B cell (primary cell): ENCODE results near the gene P4HA1. TPM values are rescaled to one million over a fixed set of nuclear protein-coding genes. Genes with fewer than 3 reads are reported as not detected.

Experiments used
- ATAC-seq: fragments of 200-7000 bp; cut with Tn5 transposase; one replicate; pipeline ENCODE4 v1.10.0; 2021; ENCODE audit warnings: low read depth, mild to moderate bottlenecking, moderate number of reproducible peaks, moderate library complexity
- CTCF ChIA-PET: fragments of 350-600 bp; sonication (Branson Sonifier 250); formaldehyde crosslinking; loops from one replicate; lab custom pipeline; 2021; ENCODE audit warnings: antibody characterized with exemption, inconsistent platforms; lab: Charles Lee
- POLR2A ChIA-PET: fragments of 350-600 bp; sonication (Branson Sonifier 250); formaldehyde crosslinking; loops from one replicate; lab custom pipeline; 2021; ENCODE audit warnings: antibody characterized with exemption; lab: Charles Lee
- DNase-seq: peaks from one replicate; pipeline ENCODE4 v3.0.0; 2013
- H2AFZ ChIP-seq: 2 replicates; pipeline ENCODE4 v1.6.1; 2012; ENCODE audit warnings: mild to moderate bottlenecking, low read depth, low read length; ENCODE audit not compliant: insufficient read depth, poor library complexity, severe bottlenecking
- H3K27ac ChIP-seq, 2 donors: 1 replicate in 1 of 2; 2 replicates in 1 of 2; pipeline ENCODE4 v1.5.1; 2012 to 2013; ENCODE audit warnings: low read length in 2 of 2, mild to moderate bottlenecking in 2 of 2, moderate library complexity in 1 of 2
- H3K27me3 ChIP-seq, 4 experiments: fragments of 200-600 bp in 1 of 4; sonication (generic) in 1 of 4; replicated peaks in 1 of 4; 1 replicate in 2 of 4; 2 replicates in 2 of 4; pipeline versions ENCODE4 v1.6.1 to v1.7.0; 2013 to 2016; ENCODE audit warnings: low read length in 3 of 4, mild to moderate bottlenecking in 2 of 4, mixed read lengths in 1 of 4, moderate library complexity in 1 of 4; ENCODE audit not compliant: insufficient read depth in 4 of 4, control insufficient read depth in 3 of 4; ENCODE audit errors: control extremely low read depth in 1 of 4
- H3K36me3 ChIP-seq, 2 experiments: replicated peaks in 1 of 2; 1 replicate in 1 of 2; 2 replicates in 1 of 2; pipeline versions ENCODE4 v1.6.1 to v1.7.1; 2013; ENCODE audit warnings: low read length in 1 of 2; ENCODE audit not compliant: insufficient read depth in 2 of 2, control insufficient read depth in 1 of 2; ENCODE audit errors: control extremely low read depth in 1 of 2, extremely low read depth in 1 of 2
- H3K4me1 ChIP-seq, 2 donors: fragments of 200-600 bp in 1 of 2; sonication (generic) in 1 of 2; 1 replicate in 1 of 2; 2 replicates in 1 of 2; pipeline versions ENCODE4 v1.5.1 to v1.6.1; 2013 to 2017; ENCODE audit warnings: low read length in 2 of 2; ENCODE audit not compliant: control insufficient read depth in 2 of 2, insufficient read depth in 2 of 2
- H3K4me2 ChIP-seq: replicated peaks from 2 replicates; pipeline ENCODE3; 2012; ENCODE audit warnings: mild to moderate bottlenecking, low read depth, low read length; ENCODE audit not compliant: poor library complexity, severe bottlenecking
- H3K4me3 ChIP-seq, 5 experiments: fragments of 200-600 bp in 1 of 5; sonication (generic) in 1 of 5; 1 replicate in 3 of 5; 2 replicates in 2 of 5; pipeline versions ENCODE4 v1.5.1 to v1.7.0; 2011 to 2016; ENCODE audit warnings: low read length in 4 of 5, mild to moderate bottlenecking in 4 of 5, low read depth in 2 of 5, control low read depth in 1 of 5, moderate library complexity in 1 of 5; ENCODE audit not compliant: insufficient read depth in 1 of 5; ENCODE audit errors: control extremely low read depth in 1 of 5, extremely low read depth in 1 of 5
- H3K79me2 ChIP-seq: fragments of 200-600 bp; sonication (generic); one replicate; pipeline ENCODE4 v1.6.0; 2016; ENCODE audit warnings: low read length; ENCODE audit not compliant: control insufficient read depth, insufficient read depth
- H3K9ac ChIP-seq: fragments of 200-600 bp; sonication (generic); 2 replicates; pipeline ENCODE4 v1.6.1; 2017; ENCODE audit warnings: mild to moderate bottlenecking, low read length, moderate library complexity
- H3K9me3 ChIP-seq, 3 donors: one replicate each; pipeline versions ENCODE4 v1.6.1 to v1.7.1; 2013; ENCODE audit warnings: low read length in 2 of 3; ENCODE audit not compliant: control insufficient read depth in 2 of 3, insufficient read depth in 1 of 3; ENCODE audit errors: control extremely low read depth in 1 of 3
- H4K20me1 ChIP-seq: 2 replicates; pipeline ENCODE4 v1.6.0; 2012; ENCODE audit warnings: mild to moderate bottlenecking, low read length; ENCODE audit not compliant: insufficient read depth, control insufficient read depth, poor library complexity, severe bottlenecking
- H3K27ac Mint-ChIP-seq: one replicate; pipeline ENCODE4 v1.8.0; 2021; ENCODE audit warnings: mixed read lengths
- H3K27me3 Mint-ChIP-seq: one replicate; pipeline ENCODE4 v1.8.0; 2021; ENCODE audit warnings: mixed read lengths
- H3K4me1 Mint-ChIP-seq: one replicate; pipeline ENCODE4 v1.8.0; 2021; ENCODE audit warnings: mixed read lengths
- H3K4me3 Mint-ChIP-seq: one replicate; pipeline ENCODE4 v1.8.0; 2021; ENCODE audit warnings: mixed read lengths
- H3K9me3 Mint-ChIP-seq: one replicate; pipeline ENCODE4 v1.8.0; 2022; ENCODE audit warnings: mixed read lengths; ENCODE audit not compliant: insufficient read depth
- CTCF ChIP-seq: fragments of 200-600 bp; IDR thresholded peaks from one replicate; pipeline ENCODE4 v1.8.0; 2022; ENCODE audit warnings: antibody characterized with exemption, mild to moderate bottlenecking
- EZH2 ChIP-seq: IDR thresholded peaks from 2 replicates; pipeline ENCODE4 v1.6.1; 2012; ENCODE audit warnings: borderline replicate concordance, low read depth, mild to moderate bottlenecking, moderate library complexity, low read length; ENCODE audit not compliant: insufficient read depth, poor library complexity, severe bottlenecking
- whole genome bisulfite sequencing: methylation state at CpG from one replicate; pipeline ENCODE4 v1.1.5; 2013; ENCODE audit warnings: missing lambda C conversion rate; ENCODE audit not compliant: insufficient coverage; 5-methylcytosine and 5-hydroxymethylcytosine counted together
- intact Hi-C: fragments of 100-400 bp; cut with micrococcal nuclease; formaldehyde crosslinking; loops from one replicate; pipeline ENCODE4 v1.10.0; 2022
- polyA plus RNA-seq: library from polyadenylated mRNA; depleted of rRNA; stranded (reverse); fragments of >200 nt; gene quantifications from 2 replicates; pipeline ENCODE4 v1.2.3, GENCODE V29; 2012
- total RNA-seq, 2 donors: library from RNA; stranded (reverse); fragments of 120-200 nt in 1 of 2; gene quantifications; 1 replicate in 1 of 2; 2 replicates in 1 of 2; pipeline versions ENCODE4 v1.2.3 to v1.2.4, GENCODE V29; 2013 to 2022

Gene P4HA1
- total and polyA plus RNA-seq, 2 donors (not counting 1 experiment from before 2014, with no cell fraction given) = 12.8 to 19.0 TPM

GRCh38 chr10:73136627-73137026 lies 40.0 kb upstream of the P4HA1 start:
- no peak overlapping the region for H3K27ac ChIP-seq
- H3K9me3 ChIP-seq = peaks cover 0 to 1% (median 0%) of the 10 kb centered on the region in 3 donors
- ChIA-PET CTCF (interaction anchor here (0.8 to 1.6 kb wide), 3 partner anchors 11 to 40 kb away, joined by 3 to 6 read pairs (median 6); partner anchors contain the start of gene P4HA1), POLR2A (no interaction called here)
- TF ChIP-seq EZH2 (no peak), CTCF (no peak)
- H3K4me3 ChIP-seq = no peak overlapping the region
- DNase-seq = no peak
- no peaks in the 10 kb centered on the region for H3K27me3 Mint-ChIP-seq
- H3K4me2 ChIP-seq = no peak overlapping the region
- H3K79me2 ChIP-seq = no peaks in the 10 kb centered on the region
- peaks cover 14% of the 10 kb centered on the region for H3K4me1 Mint-ChIP-seq
- no peak overlapping the region for H2AFZ ChIP-seq
- no peak overlapping the region for H3K27ac Mint-ChIP-seq
- no peaks in the 10 kb centered on the region for H3K9me3 Mint-ChIP-seq
- H4K20me1 ChIP-seq = no peaks in the 10 kb centered on the region
- ATAC-seq = no peak
- WGBS = no CpG with 5 or more reads among the region's 2 CpGs
- H3K4me1 ChIP-seq = no peaks in the 10 kb centered on the region
- H3K36me3 ChIP-seq = peaks cover 15 to 76% of the 10 kb centered on the region in 2 experiments
- no peak overlapping the region for H3K4me3 Mint-ChIP-seq
- H3K9ac ChIP-seq = no peak overlapping the region
- no peaks in the 10 kb centered on the region for H3K27me3 ChIP-seq
- intact Hi-C loops = no loop called here

GRCh38 chr10:73134727-73135126 lies 38.1 kb upstream of the P4HA1 start:
- CTCF ChIA-PET = interaction anchor here (1.2 to 1.3 kb wide), 2 partner anchors 24 to 38 kb away, joined by 3 to 5 read pairs; partner anchors contain the start of gene P4HA1
- H3K9ac ChIP-seq = no peak overlapping the region
- H3K4me2 ChIP-seq = no peak overlapping the region
- POLR2A ChIA-PET = no interaction called here
- H3K4me3 ChIP-seq = no peak overlapping the region
- H3K4me3 Mint-ChIP-seq = no peak overlapping the region
- H3K4me1 ChIP-seq = no peaks in the 10 kb centered on the region
- H3K9me3 Mint-ChIP-seq = no peaks in the 10 kb centered on the region
- H3K36me3 ChIP-seq = peaks cover 14 to 77% of the 10 kb centered on the region in 2 experiments
- intact Hi-C loops = loop anchor here (5.0 kb wide), 1 partner anchor 37 kb away; the partner anchor contains the start of gene P4HA1
- H3K27ac ChIP-seq = no peak overlapping the region
- H4K20me1 ChIP-seq = no peaks in the 10 kb centered on the region
- no peaks in the 10 kb centered on the region for H3K27me3 Mint-ChIP-seq
- H3K27ac Mint-ChIP-seq = no peak overlapping the region
- TF ChIP-seq EZH2 (no peak), CTCF (no peak)
- no CpG with 5 or more reads among the region's 3 CpGs for WGBS
- peaks cover 0 to 1% (median 0%) of the 10 kb centered on the region in 3 donors for H3K9me3 ChIP-seq
- H2AFZ ChIP-seq = no peak overlapping the region
- no peak for DNase-seq
- no peak for ATAC-seq
- peaks cover 15% of the 10 kb centered on the region for H3K4me1 Mint-ChIP-seq
- no peaks in the 10 kb centered on the region for H3K79me2 ChIP-seq
- H3K27me3 ChIP-seq = no peaks in the 10 kb centered on the region
